Suprapubic skin (tissue), 4 donors: Measurements from ENCODE around the gene CSRNP3.

Experiments
- CTCF ChIP-seq, 2 donors: fragments of 200-600 bp in 1 of 2; fragments of 450-650 bp in 1 of 2; sonication (generic) in 1 of 2; IDR thresholded peaks; one replicate each; pipeline ENCODE4 v1.5.1; 2016 to 2019; ENCODE audit warnings: antibody characterized with exemption in 2 of 2, mild to moderate bottlenecking in 1 of 2, moderate library complexity in 1 of 2
- POLR2A ChIP-seq, 2 donors: fragments of 450-650 bp; IDR thresholded peaks; one replicate each; pipeline ENCODE4 v1.6.1; 2017; ENCODE audit warnings: antibody characterized with exemption in 2 of 2, mild to moderate bottlenecking in 2 of 2, moderate library complexity in 2 of 2
- POLR2AphosphoS5 ChIP-seq, 3 donors: sonication (generic); formaldehyde crosslinking; IDR thresholded peaks; one replicate each; pipeline ENCODE4 v1.6.1; 2017; ENCODE audit warnings: antibody characterized with exemption in 3 of 3

DNA sequence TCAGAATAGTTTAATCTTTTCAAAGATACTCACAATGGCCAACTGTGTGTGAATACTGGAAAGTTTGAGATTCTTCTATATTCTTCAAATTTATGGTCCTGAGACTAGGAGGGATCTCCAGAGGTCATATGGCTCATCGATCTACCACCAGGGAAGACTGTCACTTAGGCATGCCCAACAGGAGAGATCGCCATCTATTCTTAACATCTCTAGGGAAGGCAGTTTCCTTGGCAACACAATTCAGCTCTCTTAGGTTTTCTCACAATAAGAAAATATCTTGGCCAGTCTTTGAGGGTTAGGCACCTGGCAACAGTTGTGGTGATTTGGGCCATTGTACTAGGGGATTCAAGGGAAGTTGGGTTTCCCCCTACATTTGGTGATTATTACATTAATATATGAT lies 217.3 kb downstream of the CSRNP3 start:
- TF ChIP-seq CTCF (IDR thresholded peaks at IDR 0.05) (no peak), POLR2AphosphoS5 (IDR thresholded peaks at IDR 0.05) (no peak), POLR2A (IDR thresholded peaks at IDR 0.05) (no peak)
